Stomach (tissue), 4 donors: ENCODE data around the gene TBC1D13.

ENCODE experiments used
- CTCF ChIP-seq, 7 experiments: fragments of 450-650 bp in 4 of 7; fragments of 200-600 bp in 3 of 7; sonication (generic) in 3 of 7; IDR thresholded peaks; one replicate each; pipeline ENCODE4 v1.5.1; 2016 to 2019; ENCODE audit warnings: antibody characterized with exemption in 7 of 7, control low read depth in 2 of 7, mild to moderate bottlenecking in 1 of 7
- EP300 ChIP-seq: sonication (generic); formaldehyde crosslinking; IDR thresholded peaks from one replicate; pipeline ENCODE4 v1.6.1; 2017; ENCODE audit warnings: antibody characterized with exemption

GRCh38 chr9:128819716-128820664, 32.9 kb downstream of the TBC1D13 start:
- TF ChIP-seq CTCF (IDR thresholded peaks at IDR 0.05) (no peak), EP300 (no peak)
